Thyroid gland (tissue), 4 donors: ENCODE measurements around the gene GNMT. TPM values are rescaled to one million over a fixed set of nuclear protein-coding genes. Genes with fewer than 3 reads are reported as not detected.
"Not testable (repeated sequence)": the region's sequence is repeated elsewhere in the genome, so short reads cannot be mapped to it uniquely, and the experiment has no call there.

Source experiments
- DNase-seq, 2 donors: peaks; one replicate each; pipeline ENCODE4 v3.0.0-alpha.2; 2019
- H3K27ac ChIP-seq, 3 donors: fragments of 200-600 bp; sonication (generic); 1 replicate in 2 of 3; 2 replicates in 1 of 3; pipeline ENCODE4 v1.5.1; 2016 to 2019; ENCODE audit warnings: mild to moderate bottlenecking in 1 of 3, moderate library complexity in 1 of 3
- H3K27me3 ChIP-seq: fragments of 200-600 bp; sonication (generic); one replicate; pipeline ENCODE4 v1.5.1; 2019
- H3K36me3 ChIP-seq, 2 donors: fragments of 200-600 bp; sonication (generic); one replicate each; pipeline ENCODE4 v1.5.1; 2016 to 2019
- H3K4me1 ChIP-seq, 2 donors: fragments of 200-600 bp; sonication (generic); one replicate each; pipeline ENCODE4 v1.5.1; 2017 to 2019
- H3K4me3 ChIP-seq, 3 donors: fragments of 200-600 bp; sonication (generic); replicated peaks in 1 of 3; 1 replicate in 2 of 3; 2 replicates in 1 of 3; pipeline ENCODE4 v1.5.1; 2016; ENCODE audit warnings: mild to moderate bottlenecking in 1 of 3
- H3K9me3 ChIP-seq: fragments of 200-600 bp; sonication (generic); one replicate; pipeline ENCODE4 v1.5.1; 2017
- CTCF ChIP-seq, 6 experiments: fragments of 200-600 bp in 3 of 6; fragments of 450-650 bp in 3 of 6; sonication (generic) in 3 of 6; IDR thresholded peaks; one replicate each; pipeline ENCODE4 v1.5.1; 2016 to 2019; ENCODE audit warnings: antibody characterized with exemption in 6 of 6, mild to moderate bottlenecking in 2 of 6, inconsistent platforms in 1 of 6, moderate library complexity in 1 of 6
- POLR2A ChIP-seq, 2 donors: fragments of 450-650 bp; IDR thresholded peaks; one replicate each; pipeline ENCODE4 v1.6.1; 2017; ENCODE audit warnings: antibody characterized with exemption in 2 of 2, mild to moderate bottlenecking in 2 of 2, moderate library complexity in 1 of 2
- WGBS, 2 donors: methylation state at CpG; one replicate each; pipeline ENCODE4 v1.1.5; 2017; 5-methylcytosine and 5-hydroxymethylcytosine counted together
- intact Hi-C: fragments of 100-400 bp; cut with DNase I; formaldehyde crosslinking; loops from one replicate; pipeline ENCODE4 v1.15.1; 2023
- total RNA-seq, 4 donors: library from RNA; depleted of rRNA; stranded (reverse); fragments of >200 nt; gene quantifications; one replicate each; pipeline ENCODE4 v1.2.3, GENCODE V29; 2016

Gene GNMT
- total RNA-seq, 4 donors from 2014 or later = 0.98 to 7.5 (median 2.5) TPM

GRCh38 chr6:42987533-42988451 lies 27.2 kb downstream of the GNMT start:
- no peak overlapping the region for H3K4me3 ChIP-seq
- no peaks in the 10 kb centered on the region for H3K27me3 ChIP-seq
- H3K4me1 ChIP-seq = peaks cover 22 to 33% of the 10 kb centered on the region in 2 donors
- WGBS, 2 donors = 82 to 84% methylated on average over 5 of the region's 5 CpGs
- no peak overlapping the region for H3K27ac ChIP-seq
- no peaks in the 10 kb centered on the region for H3K9me3 ChIP-seq
- DNase-seq = no peak
- TF ChIP-seq POLR2A (IDR thresholded peaks at IDR 0.05) (no peak), CTCF (IDR thresholded peaks at IDR 0.05) (no peak)
- peaks cover 0 to 10% of the 10 kb centered on the region in 2 donors for H3K36me3 ChIP-seq
- intact Hi-C loops = no loop called here

GRCh38 chr6:42988486-42989020 lies 28.0 kb downstream of the GNMT start:
- intact Hi-C loops = no loop called here
- no peak for TF ChIP-seq POLR2A (IDR thresholded peaks at IDR 0.05)
- TF ChIP-seq CTCF (IDR thresholded peaks at IDR 0.05) = no peak
- no peak overlapping the region for H3K4me3 ChIP-seq
- no peaks in the 10 kb centered on the region for H3K27me3 ChIP-seq
- H3K9me3 ChIP-seq = no peaks in the 10 kb centered on the region
- H3K36me3 ChIP-seq = peaks cover 0 to 10% of the 10 kb centered on the region in 2 donors
- H3K27ac ChIP-seq = no peak overlapping the region
- H3K4me1 ChIP-seq = peaks cover 20 to 31% of the 10 kb centered on the region in 2 donors
- 7 to 18% methylated on average over 1 of the region's 1 CpG for WGBS, 2 donors
- DNase-seq = peak; percentile 11 to 30

- 87 to 98% methylated on average over 5 of the region's 5 CpGs for WGBS, 2 donors
- Histone ChIP-seq H3K4me3 (no peak overlapping the region), H3K27ac (no peak overlapping the region), H3K27me3 (no peaks in the 10 kb centered on the region), H3K9me3 (no peaks in the 10 kb centered on the region), H3K4me1 (peaks cover 16 to 27% of the 10 kb centered on the region in 2 donors), H3K36me3 (peaks cover 0 to 10% of the 10 kb centered on the region in 2 donors)
- TF ChIP-seq POLR2A (IDR thresholded peaks at IDR 0.05) = no peak
- no peak for DNase-seq
- intact Hi-C loops = no loop called here
Measured at GRCh38 chr6:42989923-42990322, 29.4 kb downstream of the GNMT start.

- 92% methylated on average over 2 of the region's 2 CpGs for WGBS, 2 donors
- no peak overlapping the region for H3K27ac ChIP-seq
- H3K9me3 ChIP-seq = no peaks in the 10 kb centered on the region
- no peak for DNase-seq
- TF ChIP-seq CTCF (IDR thresholded peaks at IDR 0.05) (no peak), POLR2A (IDR thresholded peaks at IDR 0.05) (no peak)
- intact Hi-C loops = no loop called here
- H3K36me3 ChIP-seq = peaks cover 0 to 10% of the 10 kb centered on the region in 2 donors
- peaks cover under 1 to 3% of the 10 kb centered on the region in 2 donors for H3K4me1 ChIP-seq
- no peaks in the 10 kb centered on the region for H3K27me3 ChIP-seq
- H3K4me3 ChIP-seq = no peak overlapping the region
Measured at GRCh38 chr6:42993445-42993844, 32.9 kb downstream of the GNMT start.

GRCh38 chr6:42996513-42996912 lies 36.0 kb downstream of the GNMT start:
- intact Hi-C loops = no loop called here
- H3K9me3 ChIP-seq = no peaks in the 10 kb centered on the region
- no peaks in the 10 kb centered on the region for H3K4me1 ChIP-seq
- no peak overlapping the region for H3K27ac ChIP-seq
- no peak overlapping the region for H3K4me3 ChIP-seq
- H3K36me3 ChIP-seq = no peaks in the 10 kb centered on the region
- no peak for DNase-seq
- TF ChIP-seq CTCF (IDR thresholded peaks at IDR 0.05) (no peak), POLR2A (IDR thresholded peaks at IDR 0.05) (no peak)
- no peaks in the 10 kb centered on the region for H3K27me3 ChIP-seq

- H3K9me3 ChIP-seq, intact Hi-C loops, H3K36me3 ChIP-seq, H3K27me3 ChIP-seq, H3K27ac ChIP-seq, H3K4me3 ChIP-seq, H3K4me1 ChIP-seq, DNase-seq: not testable (repeated sequence)
- 93 to 96% methylated on average over 7 to 9 of the region's 9 CpGs for WGBS, 2 donors
Measured at GRCh38 chr6:42998205-42998604, 37.7 kb downstream of the GNMT start.
